Subcutaneous abdominal adipose tissue (tissue), 5 donors: ENCODE measurements around the gene CD47.

ENCODE experiments used
- H3K27ac ChIP-seq: one replicate; pipeline ENCODE4 v1.7.0; 2013; ENCODE audit warnings: low read depth, mild to moderate bottlenecking, inconsistent platforms, low read length, moderate library complexity
- H3K27me3 ChIP-seq, 5 donors: one replicate each; pipeline ENCODE4 v1.7.0; 2013; ENCODE audit warnings: low read length in 5 of 5, inconsistent platforms in 1 of 5; ENCODE audit not compliant: control insufficient read depth in 5 of 5, insufficient read depth in 4 of 5
- H3K36me3 ChIP-seq, 5 donors: one replicate each; pipeline ENCODE4 v1.7.0; 2013; ENCODE audit warnings: low read length in 5 of 5; ENCODE audit not compliant: control insufficient read depth in 5 of 5, insufficient read depth in 5 of 5
- H3K4me1 ChIP-seq, 5 donors: one replicate each; pipeline ENCODE4 v1.7.0; 2013; ENCODE audit warnings: low read length in 5 of 5, mild to moderate bottlenecking in 3 of 5, moderate library complexity in 1 of 5; ENCODE audit not compliant: control insufficient read depth in 5 of 5, insufficient read depth in 5 of 5
- H3K4me3 ChIP-seq, 5 donors: one replicate each; pipeline ENCODE4 v1.7.0; 2013; ENCODE audit warnings: low read length in 5 of 5, low read depth in 1 of 5
- H3K9ac ChIP-seq, 5 donors: one replicate each; pipeline ENCODE4 v1.7.0; 2013; ENCODE audit warnings: low read length in 5 of 5, mild to moderate bottlenecking in 4 of 5, moderate library complexity in 3 of 5
- H3K9me3 ChIP-seq, 5 donors: one replicate each; pipeline ENCODE4 v1.7.0; 2013; ENCODE audit warnings: low read length in 5 of 5; ENCODE audit not compliant: control insufficient read depth in 5 of 5
- donor health status: healthy.
- donor health status: healthy.
- donor health status: healthy.
- donor health status: healthy.
- donor health status: healthy.

The CD47 gene

DNA sequence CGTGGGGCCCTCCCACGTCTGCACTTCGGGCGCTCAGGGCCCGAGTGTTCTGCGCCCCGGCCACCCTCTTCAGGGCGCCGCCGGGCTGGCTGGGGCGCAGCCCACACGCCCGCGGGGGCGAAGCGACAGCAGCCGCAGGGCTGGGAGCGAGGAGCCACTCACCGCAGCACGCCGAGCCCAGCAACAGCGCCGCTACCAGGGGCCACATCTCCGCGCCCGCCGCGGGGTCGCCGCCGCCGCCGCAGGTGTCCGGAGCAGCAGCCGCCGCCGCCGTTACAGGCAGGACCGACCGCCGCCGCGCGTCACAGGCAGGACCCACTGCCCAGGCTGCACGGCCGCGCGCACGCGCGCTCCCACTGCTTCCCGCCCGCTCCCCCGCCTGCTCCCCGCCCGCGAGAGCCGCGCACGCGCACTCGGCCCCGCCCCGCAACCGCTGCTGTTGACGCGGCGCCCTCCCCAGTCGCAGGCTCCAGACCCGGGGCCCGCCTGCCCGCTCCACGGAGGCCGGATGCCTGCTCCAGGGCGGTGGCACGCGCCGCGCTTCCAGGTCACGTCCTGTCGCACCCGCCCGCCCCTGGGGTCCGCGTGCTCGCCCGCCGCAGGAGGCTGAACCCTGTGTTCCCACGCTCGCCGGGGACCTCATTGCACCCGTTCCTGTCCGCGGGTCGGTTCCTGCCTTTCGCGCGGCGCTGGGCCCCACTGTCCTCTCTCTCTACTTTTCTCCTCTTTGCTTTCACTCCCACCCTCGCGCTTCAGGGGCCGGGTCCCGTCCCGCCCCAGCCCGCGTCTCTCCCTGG lies at the start of gene CD47:
Gene CD47, minus strand, starts transcription at position 331 of the 797 bp plus-strand sequence. Its CDS starts 123 bp downstream, at position 208.
- Histone ChIP-seq H3K36me3 (no peaks in the 10 kb centered on the region), H3K9me3 (no peaks in the 10 kb centered on the region), H3K4me3 (peak within 1 kb of the TSS; percentile 92 to 99 (median 96)), H3K27me3 (no peaks in the 10 kb centered on the region), H3K4me1 (peaks cover 0 to 25% (median 23%) of the 10 kb centered on the region in 5 donors), H3K27ac (peak within 1 kb of the TSS; percentile 64), H3K9ac (peak within 1 kb of the TSS; percentile 58 to 83 (median 78))

- Histone ChIP-seq H3K27ac (no peak overlapping the region), H3K9ac (no peak overlapping the region), H3K9me3 (no peaks in the 10 kb centered on the region), H3K36me3 (no peaks in the 10 kb centered on the region), H3K4me1 (no peaks in the 10 kb centered on the region), H3K27me3 (no peaks in the 10 kb centered on the region), H3K4me3 (no peak overlapping the region)
These were observed 46.6 kb upstream of the CD47 start for GRCh38 chr3:108137460-108137814.

DNA sequence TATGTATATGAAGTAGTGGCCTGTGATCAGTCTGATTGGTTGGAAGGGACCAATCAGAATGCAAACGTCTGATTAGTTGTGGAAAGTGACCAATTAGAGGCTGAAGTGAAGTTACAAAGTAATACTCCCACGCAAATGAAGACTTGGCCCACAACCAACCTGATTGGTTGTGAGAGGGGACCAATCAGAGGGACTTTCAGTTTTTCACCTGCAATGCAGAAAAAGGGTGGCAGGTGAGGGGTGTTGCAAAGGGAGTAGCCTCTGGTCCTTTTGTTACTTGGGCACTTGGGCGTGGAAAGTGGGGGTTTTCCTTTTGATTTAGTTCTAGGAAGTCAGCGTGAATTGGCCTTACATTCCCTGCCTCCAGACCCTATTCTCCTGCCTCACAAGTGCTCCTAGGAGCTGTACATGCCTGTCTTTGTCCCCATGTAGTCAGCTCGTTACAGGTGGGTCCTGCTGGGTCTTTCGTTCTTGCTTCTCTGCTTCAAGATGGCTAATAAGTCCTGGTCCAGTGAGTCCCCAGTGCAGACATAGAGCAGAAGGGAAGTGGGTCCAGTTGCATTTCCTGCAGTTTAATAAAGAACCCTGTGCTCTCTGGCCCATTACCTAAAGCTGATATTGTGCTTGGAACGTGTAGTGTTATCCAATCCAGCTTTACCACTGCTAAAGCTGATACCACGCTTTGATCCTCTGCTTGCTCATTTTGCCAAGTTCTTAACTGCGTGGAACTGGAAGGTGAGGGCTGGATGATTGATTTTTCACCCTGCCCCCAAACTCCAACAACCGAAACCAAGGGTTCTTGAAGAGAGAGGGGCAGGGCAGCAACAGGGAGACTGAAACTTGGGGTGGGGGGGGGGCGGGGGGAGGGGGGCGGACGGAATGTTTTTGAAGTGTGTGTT lies 46.0 kb upstream of the CD47 start:
- Histone ChIP-seq H3K27me3 (no peaks in the 10 kb centered on the region), H3K4me1 (no peaks in the 10 kb centered on the region), H3K4me3 (no peak overlapping the region), H3K9ac (no peak overlapping the region), H3K9me3 (no peaks in the 10 kb centered on the region), H3K27ac (no peak overlapping the region), H3K36me3 (no peaks in the 10 kb centered on the region)

DNA sequence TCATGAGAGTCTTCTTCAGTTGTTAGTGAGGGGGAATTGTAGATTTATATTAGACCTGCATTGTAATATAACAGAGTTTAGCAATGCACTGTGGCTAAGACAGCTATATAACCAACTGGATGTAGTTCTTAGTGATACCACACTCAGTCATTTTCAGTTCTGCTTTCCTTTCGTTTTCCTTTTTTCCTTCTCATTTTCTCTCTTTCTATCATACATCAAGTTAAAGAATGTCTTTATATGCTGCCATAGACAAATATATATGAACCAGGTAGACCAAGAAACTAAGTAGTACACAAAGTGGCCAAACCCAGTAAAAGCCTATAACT lies 43.7 kb upstream of the CD47 start:
- H3K4me1 ChIP-seq, result peaks cover 0 to 6% (median 0%) of the 10 kb centered on the region in 5 donors
- H3K9ac ChIP-seq, result no peak overlapping the region
- no peak overlapping the region for H3K4me3 ChIP-seq
- H3K27me3 ChIP-seq, result no peaks in the 10 kb centered on the region
- no peaks in the 10 kb centered on the region for H3K36me3 ChIP-seq
- no peak overlapping the region for H3K27ac ChIP-seq
- no peaks in the 10 kb centered on the region for H3K9me3 ChIP-seq

DNA sequence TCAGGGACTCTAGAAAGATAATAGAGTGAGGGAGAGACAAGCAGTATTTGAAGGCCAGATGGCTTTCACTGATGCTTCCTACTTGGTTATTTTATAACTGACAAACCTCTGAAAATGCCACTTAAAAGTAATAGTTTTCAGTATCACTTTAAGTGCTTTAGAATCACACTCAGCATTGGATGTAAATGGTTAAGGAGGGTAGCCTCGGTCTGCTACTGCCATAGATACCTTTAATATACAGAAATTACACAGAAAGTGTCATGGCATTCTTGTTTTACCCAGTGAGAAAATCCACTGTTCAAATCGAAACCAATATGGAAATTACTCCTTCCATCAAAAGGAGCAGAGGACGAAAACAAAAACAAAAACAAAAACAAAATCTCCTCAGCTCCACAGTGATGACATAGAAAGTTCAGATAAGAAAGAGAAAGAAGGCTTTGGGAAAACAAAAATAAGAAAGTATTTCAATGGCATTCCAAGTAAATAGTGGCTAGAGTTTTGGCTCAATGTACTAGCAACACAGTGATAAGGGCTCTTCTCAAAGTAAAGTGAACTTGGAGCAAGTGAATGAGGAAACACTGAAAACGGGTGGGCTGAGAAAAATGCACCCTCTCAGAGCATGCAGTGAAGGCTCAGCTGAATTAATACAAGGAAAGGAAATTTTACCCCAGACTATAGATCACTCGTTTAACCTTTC lies 43.2 kb upstream of the CD47 start:
- Histone ChIP-seq H3K27ac (no peak overlapping the region), H3K4me1 (peaks cover 0 to 6% (median 0%) of the 10 kb centered on the region in 5 donors), H3K9me3 (no peaks in the 10 kb centered on the region), H3K4me3 (no peak overlapping the region), H3K36me3 (no peaks in the 10 kb centered on the region), H3K27me3 (no peaks in the 10 kb centered on the region), H3K9ac (no peak overlapping the region)

DNA sequence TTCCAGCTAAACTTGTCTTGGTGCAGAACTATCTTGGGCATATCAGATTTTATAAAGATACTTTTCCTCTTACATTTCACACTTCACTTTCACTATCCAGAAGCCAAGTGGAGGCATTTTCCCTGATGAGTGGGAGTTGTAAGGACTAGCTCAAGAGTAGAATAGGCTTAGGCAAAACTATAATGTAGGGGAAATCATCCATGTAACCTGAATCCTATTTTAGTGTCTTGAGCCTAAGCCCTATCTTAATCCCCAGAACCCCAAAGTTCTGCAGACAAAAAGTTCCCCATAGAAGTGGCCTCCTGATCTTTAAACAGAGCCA lies 42.2 kb upstream of the CD47 start:
- H3K27ac ChIP-seq, result no peak overlapping the region
- H3K4me3 ChIP-seq, result no peak overlapping the region

DNA sequence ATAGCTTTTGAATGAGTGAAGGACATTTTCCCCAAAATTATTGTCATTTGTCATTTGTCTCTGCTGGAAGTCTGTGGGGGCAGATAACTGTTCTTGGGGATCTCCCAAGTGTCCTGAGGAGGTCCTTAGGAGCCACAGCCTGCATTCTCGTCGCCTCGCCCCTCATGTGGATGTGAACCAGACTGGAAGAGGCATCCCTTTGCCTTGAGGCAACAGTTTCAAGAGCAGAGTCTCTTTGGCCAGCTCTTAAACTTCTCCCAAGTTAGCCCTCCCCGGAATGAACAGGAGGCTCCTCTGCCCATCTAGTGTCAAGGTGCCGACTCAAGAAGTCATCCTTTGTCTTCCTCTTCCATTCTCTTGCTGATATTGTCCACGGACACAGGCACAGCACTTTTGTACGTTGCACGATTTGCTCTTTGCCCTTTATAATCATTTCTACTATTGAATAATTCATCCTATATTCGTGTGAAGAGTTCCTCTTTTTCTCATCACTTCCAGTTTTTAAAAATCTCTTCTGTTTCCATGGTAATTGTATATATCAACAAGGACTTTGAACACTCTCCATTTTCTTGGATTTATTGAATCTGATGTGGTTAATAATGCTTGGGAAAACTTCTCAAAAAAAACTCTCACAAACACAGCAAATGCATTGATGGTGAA lies 40.8 kb upstream of the CD47 start:
- H3K9me3 ChIP-seq, result no peaks in the 10 kb centered on the region
- H3K4me3 ChIP-seq, result no peak overlapping the region
- H3K27me3 ChIP-seq, result no peaks in the 10 kb centered on the region
- H3K27ac ChIP-seq, result no peak overlapping the region
- peaks cover 0 to 10% (median 3%) of the 10 kb centered on the region in 5 donors for H3K4me1 ChIP-seq
- H3K36me3 ChIP-seq, result no peaks in the 10 kb centered on the region
- H3K9ac ChIP-seq, result no peak overlapping the region

More for the DNA sequence above, 42.2 kb upstream of the CD47 start:
- Histone ChIP-seq H3K4me1 (peaks cover 0 to 6% (median 0%) of the 10 kb centered on the region in 5 donors), H3K27me3 (no peaks in the 10 kb centered on the region), H3K36me3 (no peaks in the 10 kb centered on the region), H3K9me3 (no peaks in the 10 kb centered on the region), H3K9ac (no peak overlapping the region)

DNA sequence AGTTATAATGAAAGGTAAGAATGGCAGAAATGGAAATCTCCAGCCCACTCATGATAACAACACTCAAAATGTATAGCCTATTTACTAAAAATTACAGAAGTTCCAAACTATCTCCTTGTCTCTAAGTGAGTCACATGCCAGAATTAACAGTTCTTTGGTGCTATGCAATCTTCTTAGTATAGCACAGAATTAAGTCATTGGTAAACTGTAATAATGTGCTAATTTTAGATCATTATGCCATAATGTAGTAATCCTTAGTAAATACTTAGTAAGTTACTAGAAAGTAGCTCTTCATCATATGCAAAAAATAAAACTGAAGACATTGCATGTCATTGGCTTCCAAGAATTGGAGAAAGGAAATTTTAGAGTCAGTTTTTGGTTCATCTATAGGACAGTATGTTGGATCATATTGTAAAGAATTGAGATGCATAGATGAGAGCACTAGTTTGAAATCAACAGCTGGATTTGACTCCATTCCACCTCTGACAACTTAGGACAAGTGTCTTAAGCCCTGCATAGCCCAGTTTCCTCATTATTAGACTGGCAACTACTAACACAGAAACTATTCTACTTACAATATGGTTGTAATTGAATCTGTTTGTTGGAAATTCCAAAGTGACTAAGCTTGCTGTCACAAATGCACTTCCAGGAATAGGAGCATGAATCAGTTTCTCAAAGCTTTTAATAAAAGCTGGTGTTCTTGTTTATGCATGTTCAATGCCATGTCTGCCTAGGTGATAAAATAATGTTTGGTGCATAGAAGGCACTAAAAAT lies 40.1 kb upstream of the CD47 start:
- H3K4me1 ChIP-seq, result peaks cover 0 to 10% (median 3%) of the 10 kb centered on the region in 5 donors
- H3K4me3 ChIP-seq, result no peak overlapping the region
- H3K27ac ChIP-seq, result no peak overlapping the region
- no peak overlapping the region for H3K9ac ChIP-seq
- no peaks in the 10 kb centered on the region for H3K9me3 ChIP-seq
- H3K36me3 ChIP-seq, result no peaks in the 10 kb centered on the region
- H3K27me3 ChIP-seq, result no peaks in the 10 kb centered on the region

DNA sequence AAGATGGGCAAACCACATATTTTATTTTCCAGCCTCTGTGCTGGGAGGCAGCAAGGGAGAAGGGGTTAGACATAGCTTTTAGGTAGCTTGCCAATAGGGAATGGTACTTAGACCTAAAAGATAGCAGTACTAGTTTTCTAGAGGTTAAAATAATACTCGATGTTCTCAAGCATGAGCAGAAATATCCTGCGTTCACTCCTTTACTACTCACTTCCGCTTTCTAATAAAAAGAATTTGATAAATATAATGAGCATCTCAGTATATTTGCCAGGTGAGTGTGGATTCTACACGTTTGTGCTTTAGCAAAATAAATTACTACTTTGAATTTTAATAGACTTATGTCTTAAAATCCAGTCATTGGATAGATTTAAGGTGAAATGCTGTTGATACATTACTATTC lies 39.4 kb upstream of the CD47 start:
- no peaks in the 10 kb centered on the region for H3K9me3 ChIP-seq
- H3K4me1 ChIP-seq, result peaks cover 0 to 10% (median 3%) of the 10 kb centered on the region in 5 donors
- H3K4me3 ChIP-seq, result no peak overlapping the region
- H3K27ac ChIP-seq, result no peak overlapping the region
- no peak overlapping the region for H3K9ac ChIP-seq
- no peaks in the 10 kb centered on the region for H3K27me3 ChIP-seq
- no peaks in the 10 kb centered on the region for H3K36me3 ChIP-seq
